Tibial nerve (tissue), 4 donors: ENCODE results near the gene AHNAK2. TPM values are rescaled to one million over a fixed set of nuclear protein-coding genes. Genes with fewer than 3 reads are reported as not detected.
A peak's percentile ranks its signal among the peaks of the same experiment; 100 is the strongest.

Experiments used
- DNase-seq, 2 donors: peaks; one replicate each; pipeline ENCODE4 v3.0.0-alpha.2; 2019; ENCODE audit warnings: low spot score in 2 of 2
- H3K27ac ChIP-seq, 4 donors: fragments of 200-600 bp; sonication (generic) in 3 of 4; one replicate each; pipeline ENCODE4 v1.5.1; 2017 to 2019; ENCODE audit warnings: mild to moderate bottlenecking in 1 of 4
- H3K27me3 ChIP-seq, 2 donors: fragments of 200-600 bp; sonication (generic) in 1 of 2; one replicate each; pipeline versions ENCODE4 v1.5.1 to v1.6.0; 2017 to 2019
- H3K36me3 ChIP-seq, 3 donors: fragments of 200-600 bp; sonication (generic); one replicate each; pipeline ENCODE4 v1.5.1; 2018 to 2019
- H3K4me1 ChIP-seq, 4 donors: fragments of 200-600 bp; sonication (generic) in 3 of 4; one replicate each; pipeline ENCODE4 v1.5.1; 2017 to 2019
- H3K4me3 ChIP-seq, 4 donors: fragments of 200-600 bp; sonication (generic) in 3 of 4; one replicate each; pipeline ENCODE4 v1.5.1; 2017 to 2019; ENCODE audit warnings: mild to moderate bottlenecking in 1 of 4, moderate library complexity in 1 of 4
- H3K9me3 ChIP-seq, 4 donors: fragments of 200-600 bp; sonication (generic) in 3 of 4; one replicate each; pipeline ENCODE4 v1.5.1; 2017 to 2019
- EP300 ChIP-seq, 2 donors: sonication (generic); formaldehyde crosslinking; IDR thresholded peaks; one replicate each; pipeline ENCODE4 v1.6.1; 2017; ENCODE audit warnings: antibody characterized with exemption in 2 of 2, mild to moderate bottlenecking in 1 of 2
- POLR2A ChIP-seq, 2 donors: fragments of 450-650 bp; IDR thresholded peaks; one replicate each; pipeline ENCODE4 v1.6.1; 2017; ENCODE audit warnings: antibody characterized with exemption in 2 of 2, mild to moderate bottlenecking in 2 of 2, moderate library complexity in 2 of 2
- WGBS, 2 donors: methylation state at CpG; one replicate each; pipeline ENCODE4 v1.1.5; 2018; 5-methylcytosine and 5-hydroxymethylcytosine counted together
- total RNA-seq, 4 donors: library from RNA; depleted of rRNA; stranded (reverse); fragments of >200 nt; gene quantifications; one replicate each; pipeline ENCODE4 v1.1.0, GENCODE V29; 2016
- TF ChIP-seq, protein P1 (sequence below), 5 experiments: fragments of 200-600 bp in 3 of 5; fragments of 450-650 bp in 2 of 5; sonication (generic) in 3 of 5; IDR thresholded peaks; one replicate each; pipeline ENCODE4 v1.5.1; 2016 to 2019; ENCODE audit warnings: antibody characterized with exemption in 5 of 5, mild to moderate bottlenecking in 3 of 5, moderate library complexity in 2 of 5

AHNAK2 gene
- total RNA-seq, 4 donors from 2014 or later = 31.2 to 152 (median 118) TPM

DNA sequence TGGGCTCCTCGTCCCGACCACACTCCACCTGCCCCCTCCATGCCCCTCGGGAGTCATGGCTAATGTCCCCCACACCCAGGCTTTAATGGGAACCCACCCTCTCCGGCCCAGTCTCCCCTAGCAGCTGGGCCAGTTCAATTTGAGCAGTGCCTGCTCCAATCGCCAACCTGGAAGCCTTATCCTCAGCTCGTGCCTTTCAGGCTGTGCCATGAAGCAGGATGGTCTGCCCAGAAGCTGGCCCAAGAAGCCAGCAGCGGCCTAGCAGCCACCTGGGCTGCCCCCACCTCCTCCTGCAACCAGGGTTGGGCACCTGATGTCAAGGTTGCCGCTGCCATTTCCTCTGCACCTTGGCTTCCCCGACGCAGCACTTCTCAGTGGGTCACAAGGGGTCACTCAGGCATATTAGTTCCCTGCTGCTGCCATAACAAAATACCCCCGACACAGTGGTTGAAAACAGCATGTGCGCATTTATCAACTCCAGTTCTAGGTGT is 5.1 kb upstream of the AHNAK2 start:
- DNase-seq = no peak
- Histone ChIP-seq H3K9me3 (no peaks in the 10 kb centered on the region), H3K4me3 (no peak overlapping the region), H3K27ac (no peak overlapping the region), H3K4me1 (peaks cover 0 to 23% (median 15%) of the 10 kb centered on the region in 4 donors), H3K27me3 (no peaks in the 10 kb centered on the region), H3K36me3 (no peaks in the 10 kb centered on the region)
- WGBS, 2 donors = 72 to 77% methylated on average over 7 to 9 of the region's 12 CpGs
- TF ChIP-seq EP300 (IDR thresholded peaks at IDR 0.05) (no peak), POLR2A (IDR thresholded peaks at IDR 0.05) (no peak)
- TF ChIP-seq, protein P1, sequence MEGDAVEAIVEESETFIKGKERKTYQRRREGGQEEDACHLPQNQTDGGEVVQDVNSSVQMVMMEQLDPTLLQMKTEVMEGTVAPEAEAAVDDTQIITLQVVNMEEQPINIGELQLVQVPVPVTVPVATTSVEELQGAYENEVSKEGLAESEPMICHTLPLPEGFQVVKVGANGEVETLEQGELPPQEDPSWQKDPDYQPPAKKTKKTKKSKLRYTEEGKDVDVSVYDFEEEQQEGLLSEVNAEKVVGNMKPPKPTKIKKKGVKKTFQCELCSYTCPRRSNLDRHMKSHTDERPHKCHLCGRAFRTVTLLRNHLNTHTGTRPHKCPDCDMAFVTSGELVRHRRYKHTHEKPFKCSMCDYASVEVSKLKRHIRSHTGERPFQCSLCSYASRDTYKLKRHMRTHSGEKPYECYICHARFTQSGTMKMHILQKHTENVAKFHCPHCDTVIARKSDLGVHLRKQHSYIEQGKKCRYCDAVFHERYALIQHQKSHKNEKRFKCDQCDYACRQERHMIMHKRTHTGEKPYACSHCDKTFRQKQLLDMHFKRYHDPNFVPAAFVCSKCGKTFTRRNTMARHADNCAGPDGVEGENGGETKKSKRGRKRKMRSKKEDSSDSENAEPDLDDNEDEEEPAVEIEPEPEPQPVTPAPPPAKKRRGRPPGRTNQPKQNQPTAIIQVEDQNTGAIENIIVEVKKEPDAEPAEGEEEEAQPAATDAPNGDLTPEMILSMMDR (IDR thresholded peaks at IDR 0.05) = no peak

DNA sequence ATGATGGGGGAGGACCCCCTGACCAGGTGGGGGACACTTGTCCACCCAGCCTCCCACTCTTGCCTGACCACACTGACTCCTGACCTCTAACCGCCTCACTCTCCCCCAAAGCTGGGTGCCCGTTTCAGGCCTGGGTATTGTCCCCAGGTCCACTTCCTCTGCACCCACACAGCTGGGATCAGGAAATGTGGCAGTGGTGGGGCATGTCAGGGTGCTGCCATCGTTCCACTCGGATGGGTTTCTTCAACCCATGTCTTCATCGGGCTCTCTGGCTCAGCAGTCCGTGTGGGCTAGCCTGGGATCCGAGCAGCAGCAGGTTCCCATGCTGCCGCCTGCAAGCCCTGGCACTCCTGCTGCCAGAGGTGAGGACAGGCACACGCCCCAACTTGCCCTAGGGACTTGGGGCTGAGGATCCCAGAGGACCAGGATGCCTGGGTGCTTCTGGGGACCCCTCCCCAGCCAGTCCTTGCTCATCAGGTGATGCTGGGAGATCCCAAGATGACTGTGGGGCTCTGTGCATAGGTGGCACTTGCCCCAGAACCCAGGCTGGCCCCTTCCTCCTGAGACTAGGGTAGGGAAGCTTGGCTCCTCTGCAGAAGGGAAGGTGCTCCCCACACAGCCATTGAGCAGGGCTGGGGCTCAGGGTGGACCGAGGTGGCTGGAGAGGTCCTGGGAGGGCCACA is 4.5 kb upstream of the AHNAK2 start:
- WGBS, 2 donors = 74 to 81% methylated on average over 10 of the region's 10 CpGs
- no peak for DNase-seq
- no peak overlapping the region for H3K27ac ChIP-seq
- H3K27me3 ChIP-seq = peaks cover 0 to 2% of the 10 kb centered on the region in 2 donors
- no peaks in the 10 kb centered on the region for H3K36me3 ChIP-seq
- H3K9me3 ChIP-seq = no peaks in the 10 kb centered on the region
- peaks cover 0 to 27% (median 17%) of the 10 kb centered on the region in 4 donors for H3K4me1 ChIP-seq
- no peak overlapping the region for H3K4me3 ChIP-seq
- no peak for TF ChIP-seq EP300 (IDR thresholded peaks at IDR 0.05)
- TF ChIP-seq, protein P1 (IDR thresholded peaks at IDR 0.05) = no peak

DNA sequence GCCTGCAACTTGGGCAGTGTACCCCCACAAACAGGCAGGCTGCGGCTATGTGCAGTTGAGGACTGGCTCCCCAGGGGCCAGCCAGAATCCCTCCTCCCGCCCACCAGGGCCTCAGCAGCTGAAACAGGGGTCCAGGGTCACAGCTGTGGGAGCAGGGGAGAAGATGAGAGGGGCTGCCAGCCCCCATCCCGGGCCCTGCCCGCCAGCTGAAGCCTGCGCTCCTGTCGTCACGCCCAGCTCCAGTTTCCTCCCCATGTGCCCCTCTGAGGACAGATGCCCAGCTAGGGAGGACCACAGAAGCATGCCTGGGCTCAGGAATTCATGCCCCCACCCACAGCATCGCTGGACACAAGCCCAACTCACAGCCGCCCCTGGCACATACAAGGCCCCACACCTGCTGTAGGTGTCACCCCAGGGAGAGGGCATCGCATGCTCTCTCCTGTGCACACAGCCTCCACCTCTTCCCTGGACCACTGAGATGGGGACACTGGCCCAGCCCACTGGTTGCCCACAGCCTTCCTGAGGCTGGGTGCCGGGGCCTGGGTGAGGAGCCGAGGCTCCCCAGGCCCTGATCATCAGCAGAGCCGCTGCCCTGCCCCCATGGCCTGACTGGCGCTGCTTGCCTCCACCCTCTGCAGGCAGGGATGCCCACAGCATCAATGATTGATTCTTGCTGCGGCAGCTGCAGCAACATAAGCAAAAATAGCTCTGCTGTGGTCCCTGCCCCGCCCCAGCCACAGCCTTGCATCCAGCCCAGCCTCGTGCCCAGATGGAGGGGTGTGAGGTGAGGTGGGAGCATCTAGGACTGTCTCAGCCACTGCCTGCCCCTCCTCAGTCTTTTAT is 3.7 kb upstream of the AHNAK2 start:
- H3K9me3 ChIP-seq = no peaks in the 10 kb centered on the region
- no peak for DNase-seq

DNA sequence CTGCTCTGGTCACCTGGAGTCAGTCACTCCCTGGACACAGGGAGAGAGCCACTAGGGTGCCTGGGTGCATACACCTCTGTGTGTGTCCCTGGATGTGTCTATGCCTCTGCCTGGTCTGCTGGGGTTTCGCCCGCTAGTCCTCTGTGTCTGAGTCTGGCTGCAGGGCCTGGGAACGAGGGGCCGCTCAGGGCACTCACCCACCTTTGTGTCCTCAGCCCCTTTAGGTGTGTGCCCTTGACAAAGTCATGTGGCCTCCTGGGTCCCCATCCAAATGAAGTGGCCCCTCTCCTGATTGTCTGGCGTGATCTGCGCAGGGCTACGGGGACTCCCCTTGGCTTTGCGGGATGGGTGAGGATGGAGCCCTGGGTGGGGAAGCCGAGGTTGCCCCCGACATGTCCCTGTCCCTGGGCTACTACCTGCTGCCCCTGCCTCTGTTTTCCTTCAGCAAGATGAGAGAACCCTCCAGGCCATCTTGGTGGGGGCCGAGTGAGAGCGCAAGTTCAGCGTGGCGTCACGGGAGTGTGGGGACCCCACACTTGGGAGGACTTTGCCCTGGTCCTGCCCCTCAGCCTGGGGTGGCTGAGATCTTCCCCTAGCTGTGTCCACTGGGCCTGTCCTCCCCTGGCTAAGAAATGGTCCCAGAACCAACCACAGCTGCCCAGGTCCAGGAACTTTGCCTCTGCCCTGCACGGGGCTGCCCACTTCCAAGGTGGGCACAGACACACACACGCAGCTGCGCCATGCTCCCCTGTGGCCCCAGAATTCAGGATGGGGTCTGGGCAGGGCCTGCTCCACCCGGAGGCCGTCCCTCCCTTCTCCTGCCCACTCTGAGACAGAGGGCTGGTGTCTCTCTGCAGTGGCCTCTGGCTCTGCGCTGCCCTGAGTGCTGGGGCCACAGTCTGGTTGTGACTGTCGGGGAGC is 2.7 kb upstream of the AHNAK2 start:
- H3K4me3 ChIP-seq = no peak overlapping the region
- no peaks in the 10 kb centered on the region for H3K9me3 ChIP-seq
- no peak for DNase-seq
- no peaks in the 10 kb centered on the region for H3K36me3 ChIP-seq
- H3K27ac ChIP-seq = peak overlapping the region in 1 of 4 donors; percentile 26
- TF ChIP-seq, protein P1 (IDR thresholded peaks at IDR 0.05) = no peak
- TF ChIP-seq POLR2A (IDR thresholded peaks at IDR 0.05) = no peak
- TF ChIP-seq EP300 (IDR thresholded peaks at IDR 0.05) = no peak
- 89 to 92% methylated on average over 17 to 21 of the region's 22 CpGs for WGBS, 2 donors
- peaks cover 0 to 30% (median 19%) of the 10 kb centered on the region in 4 donors for H3K4me1 ChIP-seq
- peaks cover 0 to 15% of the 10 kb centered on the region in 2 donors for H3K27me3 ChIP-seq

More for the DNA sequence above, 3.7 kb upstream of the AHNAK2 start:
- 60 to 72% methylated on average over 8 to 17 of the region's 17 CpGs for WGBS, 2 donors
- H3K4me3 ChIP-seq = no peak overlapping the region
- H3K27me3 ChIP-seq = peaks cover 0 to 10% of the 10 kb centered on the region in 2 donors
- no peak overlapping the region for H3K27ac ChIP-seq
- no peaks in the 10 kb centered on the region for H3K36me3 ChIP-seq
- TF ChIP-seq POLR2A (IDR thresholded peaks at IDR 0.05) (no peak), EP300 (IDR thresholded peaks at IDR 0.05) (no peak)
- TF ChIP-seq, protein P1 (IDR thresholded peaks at IDR 0.05) = no peak
- H3K4me1 ChIP-seq = peaks cover 0 to 30% (median 23%) of the 10 kb centered on the region in 4 donors
